BJ (cell line): ENCODE measurements around the gene SFTPA1. TPM values are rescaled to one million over a fixed set of nuclear protein-coding genes. Genes with fewer than 3 reads are reported as not detected.
"Not testable (repeated sequence)": the region's sequence is repeated elsewhere in the genome, so short reads cannot be mapped to it uniquely, and the experiment has no call there.

ENCODE experiments used
- CTCF ChIA-PET: fragments of 350-600 bp; formaldehyde crosslinking; extraction: SDS; loops from one replicate; lab custom pipeline; 2021; ENCODE audit warnings: antibody characterized with exemption, inconsistent platforms; lab: Yijun Ruan, JAX
- POLR2A ChIA-PET: fragments of 300-600 bp; sonication (Branson Sonifier 250); formaldehyde crosslinking; extraction: SDS; loops from one replicate; lab custom pipeline; 2021; ENCODE audit warnings: antibody characterized with exemption; lab: Charles Lee
- DNase-seq: peaks from one replicate; pipeline ENCODE4 v3.0.0-alpha.2; 2011; ENCODE audit warnings: low read depth
- H3K27me3 ChIP-seq: 2 replicates; pipeline ENCODE4 v1.6.0; 2011; ENCODE audit warnings: low read length; ENCODE audit not compliant: control insufficient read depth, insufficient read depth
- H3K36me3 ChIP-seq: 2 replicates; pipeline ENCODE4 v1.5.1; 2011; ENCODE audit warnings: low read length; ENCODE audit not compliant: control insufficient read depth, insufficient read depth
- H3K4me3 ChIP-seq: 2 replicates; pipeline ENCODE4 v1.5.1; 2011; ENCODE audit warnings: low read depth, mild to moderate bottlenecking, control low read depth, low read length
- polyA plus RNA-seq: library from polyadenylated mRNA; depleted of rRNA; stranded (reverse); fragments of >200 nt; gene quantifications from 2 replicates; pipeline ENCODE4 v1.2.3, GENCODE V29; 2011
- TF ChIP-seq, protein P1 (sequence below): IDR thresholded peaks from 2 replicates; pipeline ENCODE4 v1.5.1; 2011; ENCODE audit warnings: low read depth, mild to moderate bottlenecking, control low read depth, inconsistent platforms, low read length, moderate library complexity; ENCODE audit not compliant: insufficient read depth

The SFTPA1 gene
- polyA plus RNA-seq, 1 experiment = not detected

DNA sequence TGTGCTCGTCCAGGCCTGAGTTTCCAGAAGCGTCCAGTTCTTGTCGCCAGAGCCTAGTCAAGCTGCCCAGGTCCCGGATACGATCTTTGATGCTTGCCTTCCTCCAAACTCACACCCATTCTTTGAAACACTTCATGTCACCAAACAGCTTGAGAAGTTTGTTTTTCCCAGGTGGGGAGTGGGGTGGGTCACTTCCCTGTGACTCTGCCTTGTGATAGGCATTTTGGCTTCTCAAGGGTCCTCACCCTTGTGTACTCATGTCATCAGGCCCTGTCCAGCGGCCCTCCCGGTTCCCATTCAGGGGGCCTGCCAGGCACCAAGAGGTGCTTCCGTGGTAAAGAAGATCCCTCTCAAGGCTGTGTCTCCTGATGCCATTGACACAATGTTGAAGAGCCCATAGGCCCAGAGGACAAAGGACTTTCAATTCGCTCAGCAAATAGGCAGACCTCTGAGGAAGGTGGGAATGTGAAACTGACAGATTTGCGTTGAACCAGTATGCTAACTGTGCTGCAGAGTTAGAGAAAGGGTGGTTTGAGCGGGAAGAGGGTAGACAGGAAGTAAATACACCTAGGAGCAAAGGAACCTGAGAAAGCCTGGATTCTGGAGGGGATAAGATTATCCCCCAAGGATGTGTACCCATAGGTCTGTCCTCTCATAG is 24.7 kb upstream of the SFTPA1 start:
- Histone ChIP-seq H3K27me3 (peaks cover 3% of the 10 kb centered on the region; the same call in 1 of the 2 replicates), H3K4me3 (no peak overlapping the region), H3K36me3 (no peaks in the 10 kb centered on the region)
- POLR2A ChIA-PET = no interaction called here
- no peak for DNase-seq
- TF ChIP-seq, protein P1, sequence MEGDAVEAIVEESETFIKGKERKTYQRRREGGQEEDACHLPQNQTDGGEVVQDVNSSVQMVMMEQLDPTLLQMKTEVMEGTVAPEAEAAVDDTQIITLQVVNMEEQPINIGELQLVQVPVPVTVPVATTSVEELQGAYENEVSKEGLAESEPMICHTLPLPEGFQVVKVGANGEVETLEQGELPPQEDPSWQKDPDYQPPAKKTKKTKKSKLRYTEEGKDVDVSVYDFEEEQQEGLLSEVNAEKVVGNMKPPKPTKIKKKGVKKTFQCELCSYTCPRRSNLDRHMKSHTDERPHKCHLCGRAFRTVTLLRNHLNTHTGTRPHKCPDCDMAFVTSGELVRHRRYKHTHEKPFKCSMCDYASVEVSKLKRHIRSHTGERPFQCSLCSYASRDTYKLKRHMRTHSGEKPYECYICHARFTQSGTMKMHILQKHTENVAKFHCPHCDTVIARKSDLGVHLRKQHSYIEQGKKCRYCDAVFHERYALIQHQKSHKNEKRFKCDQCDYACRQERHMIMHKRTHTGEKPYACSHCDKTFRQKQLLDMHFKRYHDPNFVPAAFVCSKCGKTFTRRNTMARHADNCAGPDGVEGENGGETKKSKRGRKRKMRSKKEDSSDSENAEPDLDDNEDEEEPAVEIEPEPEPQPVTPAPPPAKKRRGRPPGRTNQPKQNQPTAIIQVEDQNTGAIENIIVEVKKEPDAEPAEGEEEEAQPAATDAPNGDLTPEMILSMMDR = no peak
- CTCF ChIA-PET = no interaction called here

DNA sequence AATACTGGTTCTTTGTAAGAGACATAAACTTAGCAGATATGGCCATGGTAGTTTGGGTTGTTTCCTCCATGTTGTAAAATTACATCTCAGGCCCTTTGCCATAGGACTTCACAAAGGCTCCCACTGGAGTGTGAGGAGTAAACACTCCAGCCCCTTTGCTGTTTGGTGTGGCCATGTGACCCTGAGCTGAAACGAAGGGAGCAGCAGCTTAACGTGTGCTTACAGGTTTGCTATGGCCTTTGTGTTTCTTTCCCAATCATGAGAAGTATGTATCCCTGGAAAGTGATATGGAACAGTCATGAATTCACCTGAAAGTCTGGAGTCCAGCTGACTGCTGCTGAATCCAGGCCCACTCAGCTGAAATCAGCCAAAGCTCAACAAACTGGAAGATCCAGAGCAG is 23.8 kb upstream of the SFTPA1 start:
- POLR2A ChIA-PET = interaction anchor here (0.6 kb wide), 1 partner anchor 906 kb away, joined by 6 read pairs; no protein-coding TSS in a partner anchor

DNA sequence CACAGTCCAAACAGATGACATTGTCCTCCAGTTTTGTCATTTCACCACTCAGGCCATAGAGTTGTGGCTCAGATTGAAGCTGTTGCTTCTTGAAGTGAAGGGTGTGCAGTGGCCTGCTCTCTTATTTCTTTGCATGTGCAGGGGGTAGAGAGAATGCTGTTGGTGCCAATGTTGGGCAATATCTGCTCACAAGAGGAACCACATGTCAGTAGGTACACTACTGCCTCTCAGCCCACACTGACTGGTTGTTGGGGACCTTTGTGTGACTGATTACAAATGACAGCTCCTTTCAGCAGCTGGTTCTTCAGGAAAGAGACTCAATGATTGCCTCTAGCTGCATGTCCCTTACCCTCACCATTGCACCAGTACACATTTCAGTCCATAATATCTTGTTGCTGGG is 21.9 kb upstream of the SFTPA1 start:
- POLR2A ChIA-PET = no interaction called here
- no peak for DNase-seq
- CTCF ChIA-PET = no interaction called here
- Histone ChIP-seq H3K4me3 (no peak overlapping the region), H3K36me3 (no peaks in the 10 kb centered on the region), H3K27me3 (peaks cover 1% of the 10 kb centered on the region; the same call in 1 of the 2 replicates)
- TF ChIP-seq, protein P1 = no peak

More for the DNA sequence above, 23.8 kb upstream of the SFTPA1 start:
- CTCF ChIA-PET = no interaction called here
- TF ChIP-seq, protein P1 = no peak
- Histone ChIP-seq H3K4me3 (no peak overlapping the region), H3K36me3 (no peaks in the 10 kb centered on the region), H3K27me3 (peaks cover 1% of the 10 kb centered on the region; the same call in 1 of the 2 replicates)
- DNase-seq = no peak

GRCh38 chr10:79593377-79593776 is 17.4 kb upstream of the SFTPA1 start:
- CTCF ChIA-PET = interaction anchor here (1.0 to 1.8 kb wide), 3 partner anchors 9 to 31 kb away, joined by 3 to 4 read pairs (median 4); no protein-coding TSS in a partner anchor
- no peak for DNase-seq
- Histone ChIP-seq H3K36me3 (no peaks in the 10 kb centered on the region), H3K4me3 (no peak overlapping the region), H3K27me3 (no peaks in the 10 kb centered on the region)
- TF ChIP-seq, protein P1 = no peak
- POLR2A ChIA-PET = no interaction called here

GRCh38 chr10:79594565-79594964 is 16.2 kb upstream of the SFTPA1 start:
- CTCF ChIA-PET = interaction anchor here (1.0 to 1.8 kb wide), 2 partner anchors 10 to 11 kb away, joined by 3 to 4 read pairs; no protein-coding TSS in a partner anchor
- H3K36me3 ChIP-seq, H3K27me3 ChIP-seq, POLR2A ChIA-PET, H3K4me3 ChIP-seq, DNase-seq: not testable (repeated sequence)
